Brain microvascular endothelial cell (primary cell): ENCODE data around the gene MOGAT2.

Experiments used
- DNase-seq: peaks from one replicate; pipeline ENCODE4 v3.0.0-alpha.2; 2020
- H3K27ac ChIP-seq: fragments of 250-450 bp; sonication (Bioruptor Pico); 2 replicates; pipeline ENCODE4 v1.5.1; 2020; ENCODE audit warnings: mild to moderate bottlenecking, moderate library complexity
- H3K27me3 ChIP-seq: fragments of 250-450 bp; sonication (Bioruptor Pico); replicated peaks from 2 replicates; pipeline ENCODE4 v1.5.1; 2020; ENCODE audit warnings: mild to moderate bottlenecking
- H3K36me3 ChIP-seq: fragments of 250-450 bp; sonication (Bioruptor Pico); replicated peaks from 2 replicates; pipeline ENCODE4 v1.5.1; 2020; ENCODE audit warnings: mild to moderate bottlenecking
- H3K4me3 ChIP-seq: 2 replicates; pipeline ENCODE4 v1.5.1; 2011; ENCODE audit warnings: low read depth, mild to moderate bottlenecking, control low read depth, low read length, moderate library complexity
- in situ Hi-C: cut with HindIII; loops from 2 replicates; pipeline ENCODE4 v1.10.0; 2017; ENCODE audit warnings: low sequenced_read_pairs, low pct_ligation_motif_present
- TF ChIP-seq, protein P1 (sequence below): IDR thresholded peaks from 2 replicates; pipeline ENCODE4 v1.5.1; 2011; ENCODE audit warnings: low read depth, mild to moderate bottlenecking, moderate library complexity, low read length, control low read depth, inconsistent platforms; ENCODE audit errors: missing control alignments

The MOGAT2 gene

DNA sequence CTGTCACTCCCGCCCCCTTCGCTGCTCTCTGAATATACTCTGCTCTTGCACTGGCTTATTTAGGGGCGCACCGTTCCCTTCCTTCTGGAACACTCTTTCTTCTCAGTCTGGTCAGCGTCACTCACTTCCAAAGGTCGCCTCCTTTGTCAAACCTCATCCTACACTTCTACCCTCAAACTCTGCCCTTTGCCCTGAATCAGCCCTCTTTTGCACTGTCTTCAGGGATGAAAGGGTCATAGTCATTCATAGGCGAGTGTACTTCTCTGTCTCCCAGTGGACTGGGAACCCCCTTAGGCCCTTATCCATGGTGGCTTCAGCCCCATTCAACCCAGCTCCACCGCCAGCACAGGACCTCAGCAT, 15.4 kb downstream of the MOGAT2 start:
- Histone ChIP-seq H3K27ac (no peak overlapping the region), H3K27me3 (peaks cover 1% of the 10 kb centered on the region), H3K4me3 (no peak overlapping the region), H3K36me3 (no peaks in the 10 kb centered on the region)
- TF ChIP-seq, protein P1, sequence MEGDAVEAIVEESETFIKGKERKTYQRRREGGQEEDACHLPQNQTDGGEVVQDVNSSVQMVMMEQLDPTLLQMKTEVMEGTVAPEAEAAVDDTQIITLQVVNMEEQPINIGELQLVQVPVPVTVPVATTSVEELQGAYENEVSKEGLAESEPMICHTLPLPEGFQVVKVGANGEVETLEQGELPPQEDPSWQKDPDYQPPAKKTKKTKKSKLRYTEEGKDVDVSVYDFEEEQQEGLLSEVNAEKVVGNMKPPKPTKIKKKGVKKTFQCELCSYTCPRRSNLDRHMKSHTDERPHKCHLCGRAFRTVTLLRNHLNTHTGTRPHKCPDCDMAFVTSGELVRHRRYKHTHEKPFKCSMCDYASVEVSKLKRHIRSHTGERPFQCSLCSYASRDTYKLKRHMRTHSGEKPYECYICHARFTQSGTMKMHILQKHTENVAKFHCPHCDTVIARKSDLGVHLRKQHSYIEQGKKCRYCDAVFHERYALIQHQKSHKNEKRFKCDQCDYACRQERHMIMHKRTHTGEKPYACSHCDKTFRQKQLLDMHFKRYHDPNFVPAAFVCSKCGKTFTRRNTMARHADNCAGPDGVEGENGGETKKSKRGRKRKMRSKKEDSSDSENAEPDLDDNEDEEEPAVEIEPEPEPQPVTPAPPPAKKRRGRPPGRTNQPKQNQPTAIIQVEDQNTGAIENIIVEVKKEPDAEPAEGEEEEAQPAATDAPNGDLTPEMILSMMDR = no peak
- in situ Hi-C loops = no loop called here
- no peak for DNase-seq

DNA sequence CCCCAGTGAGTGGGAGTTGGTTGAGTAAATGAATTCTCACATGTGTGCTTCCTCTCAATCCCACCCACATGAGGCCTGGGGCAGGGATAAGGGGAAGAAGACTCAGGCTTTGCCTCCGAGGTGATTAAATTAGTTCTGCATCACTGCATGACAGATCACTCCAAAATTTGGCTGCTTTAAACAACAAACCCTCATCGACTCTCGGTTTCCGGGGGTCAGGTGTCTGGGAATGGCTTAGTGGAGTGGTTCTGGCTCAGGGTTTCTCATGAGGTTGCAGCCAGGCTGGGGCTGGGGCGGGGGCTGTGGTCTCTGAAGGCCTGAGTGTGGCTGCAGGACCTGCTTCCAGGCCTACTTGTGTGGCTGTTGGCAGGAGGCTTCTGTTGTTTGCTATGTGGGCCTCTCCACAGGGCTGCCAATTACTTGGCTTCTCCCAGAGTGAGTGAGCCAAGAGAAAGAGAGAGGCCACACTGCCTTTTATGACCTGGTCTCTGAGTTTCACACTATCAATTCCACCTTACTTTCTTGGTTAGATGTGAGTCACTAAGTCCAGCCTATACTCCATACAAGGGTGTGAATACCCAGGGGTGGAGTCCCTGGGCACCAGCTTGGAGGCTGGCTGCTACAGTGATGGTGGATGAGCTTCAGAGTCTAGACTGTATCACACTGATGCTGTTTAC, 15.9 kb downstream of the MOGAT2 start:
- Histone ChIP-seq H3K4me3 (no peak overlapping the region), H3K27me3 (peaks cover 1% of the 10 kb centered on the region), H3K27ac (no peak overlapping the region), H3K36me3 (no peaks in the 10 kb centered on the region)
- no peak for DNase-seq
- in situ Hi-C loops = no loop called here
- TF ChIP-seq, protein P1 = no peak

DNA sequence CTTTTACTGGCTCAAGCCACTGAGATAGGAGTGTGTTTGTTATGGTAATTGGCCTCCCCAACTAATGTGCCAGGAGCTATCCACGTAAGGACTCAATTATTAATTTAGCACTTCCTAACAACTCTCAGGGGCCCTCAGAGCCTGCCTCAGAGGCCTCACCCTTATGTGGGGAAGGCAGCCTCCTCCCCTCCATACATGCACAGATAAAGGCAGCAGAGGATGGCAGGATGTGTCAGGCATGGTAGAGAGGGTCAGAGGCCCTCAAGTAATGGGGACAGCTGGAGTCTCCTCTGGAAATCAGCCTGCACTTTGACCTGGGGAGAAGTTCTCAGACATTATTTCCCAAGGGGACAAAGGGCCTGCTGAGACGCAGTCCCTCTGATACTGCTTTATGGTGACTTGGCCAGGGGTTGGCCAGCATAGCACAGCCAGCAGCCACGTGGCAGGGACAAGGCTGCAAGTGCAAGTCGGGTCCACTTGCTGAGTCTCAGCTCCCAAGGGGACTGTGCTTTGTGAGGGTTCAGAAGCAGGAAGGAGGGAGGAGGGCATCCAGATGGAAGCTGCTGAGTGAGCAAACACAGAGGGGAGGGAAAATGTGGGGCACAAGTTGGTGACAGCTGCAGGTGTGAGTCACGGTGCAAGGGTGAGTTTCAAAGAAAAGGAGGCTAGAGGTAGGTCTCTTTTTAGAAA, 17.0 kb downstream of the MOGAT2 start:
- Histone ChIP-seq H3K27me3 (peaks cover 3% of the 10 kb centered on the region), H3K36me3 (no peaks in the 10 kb centered on the region), H3K4me3 (no peak overlapping the region), H3K27ac (no peak overlapping the region)
- TF ChIP-seq, protein P1 = no peak
- DNase-seq = no peak
- in situ Hi-C loops = no loop called here

DNA sequence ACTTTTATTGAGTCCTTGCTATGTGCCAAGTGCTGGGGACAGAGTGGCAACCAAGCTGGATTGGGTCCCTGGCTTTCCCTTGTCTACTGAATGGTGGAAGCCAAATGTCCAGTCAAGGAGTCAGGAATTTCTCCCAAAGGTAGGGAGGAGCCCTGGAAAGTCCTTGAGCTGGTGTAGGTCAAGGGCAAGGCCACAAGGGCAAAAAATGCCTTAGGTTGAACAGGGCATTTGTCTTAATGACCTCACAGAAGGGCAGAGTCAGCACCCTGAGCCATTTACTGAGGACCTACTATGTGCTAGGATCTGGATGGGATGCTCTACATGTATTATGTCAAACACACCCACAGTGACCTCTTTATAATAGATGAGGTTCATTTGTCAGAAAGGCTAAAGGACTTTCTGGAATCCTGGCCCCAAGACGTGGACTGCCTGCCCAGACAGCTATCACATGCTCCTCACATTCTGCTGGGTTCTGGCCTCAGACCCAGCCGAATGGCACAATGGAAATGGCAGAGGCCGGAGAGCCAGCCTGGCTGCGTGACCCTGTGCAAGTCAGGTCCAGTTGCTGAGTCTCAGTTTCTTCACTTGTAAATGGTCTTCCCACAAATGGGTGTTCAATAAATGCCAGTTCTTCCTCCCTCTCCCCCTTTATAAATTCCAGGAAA, 17.7 kb downstream of the MOGAT2 start:
- H3K27me3 ChIP-seq = peaks cover 3% of the 10 kb centered on the region
- no peak for DNase-seq
- no peak overlapping the region for H3K27ac ChIP-seq
- in situ Hi-C loops = no loop called here
- H3K4me3 ChIP-seq = no peak overlapping the region
- TF ChIP-seq, protein P1 = no peak
- H3K36me3 ChIP-seq = no peaks in the 10 kb centered on the region

DNA sequence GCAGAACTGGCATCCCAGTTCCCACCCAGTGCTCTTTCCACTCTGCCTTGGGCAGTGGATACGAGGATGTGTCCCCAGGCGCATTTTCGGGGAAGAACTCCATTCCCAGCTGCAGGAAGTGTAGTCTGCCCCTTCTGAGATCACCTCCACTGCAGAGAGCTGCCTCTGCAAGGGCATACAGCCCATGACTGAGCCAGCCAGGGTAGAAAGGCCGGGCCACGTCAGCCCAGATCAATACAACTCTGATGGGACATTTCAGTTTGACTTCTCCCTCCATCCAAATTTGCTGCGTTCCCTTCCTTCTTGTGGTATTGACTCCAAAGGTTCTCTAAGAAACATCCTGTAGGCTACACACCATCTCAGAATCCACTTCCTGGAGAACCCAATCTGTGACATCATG, 19.7 kb downstream of the MOGAT2 start:
- peaks cover 3% of the 10 kb centered on the region for H3K27me3 ChIP-seq
- no peak overlapping the region for H3K4me3 ChIP-seq
- in situ Hi-C loops = no loop called here
- H3K36me3 ChIP-seq = no peaks in the 10 kb centered on the region
- no peak for DNase-seq
- TF ChIP-seq, protein P1 = no peak
- no peak overlapping the region for H3K27ac ChIP-seq
